ENCODE data around the gene PMS2. TPM values are rescaled to one million over a fixed set of nuclear protein-coding genes. Genes with fewer than 3 reads are reported as not detected.

Gene PMS2
- total RNA-seq, 1 experiment from 2014 or later: 22.6 TPM

DNA sequence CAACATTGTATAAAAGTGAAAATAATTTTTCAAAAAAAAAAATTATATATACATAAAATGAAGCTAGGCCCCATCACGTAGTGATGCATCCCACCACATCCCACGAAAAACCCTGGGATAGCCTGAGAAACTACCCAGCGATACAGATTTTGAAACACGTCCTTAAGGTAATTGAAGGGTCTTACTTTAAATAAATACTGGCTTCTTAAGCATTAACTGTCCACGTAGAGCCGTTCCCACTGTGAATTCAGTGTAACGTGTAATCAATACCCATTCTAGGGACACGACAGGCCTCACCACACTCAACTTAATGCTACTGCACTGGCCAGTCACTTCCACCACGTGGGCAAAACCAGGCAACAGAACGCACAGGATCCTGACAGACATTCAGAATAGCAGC is 26.3 kb upstream of the PMS2 start:
- peaks cover 9% of the 10 kb centered on the region for H3K36me3 ChIP-seq (ENCODE audit: control insufficient read depth, insufficient read depth, low read length)

DNA sequence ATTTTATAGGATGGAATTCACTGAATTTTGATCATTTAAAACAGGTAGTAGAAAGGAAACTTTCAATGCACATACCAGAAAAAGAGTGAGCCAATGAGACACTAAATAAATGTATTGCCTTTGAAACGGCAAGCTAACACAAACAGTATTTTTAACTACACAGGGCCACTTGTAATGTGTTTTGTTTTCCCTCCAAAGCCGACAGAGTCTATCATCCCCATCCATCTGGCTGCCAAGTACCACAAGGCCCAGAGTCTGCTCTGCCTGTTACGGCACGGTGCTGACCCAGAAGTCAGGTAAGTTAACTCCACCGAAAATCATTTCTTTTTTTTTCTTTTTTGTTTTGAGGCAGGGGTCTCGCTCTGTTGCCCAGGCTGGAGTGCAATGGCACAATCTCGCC is 23.8 kb upstream of the PMS2 start:
- Mint-ChIP-seq H3K27me3 (ENCODE audit: insufficient read depth, unreplicated experiment) (no peaks in the 10 kb centered on the region), H3K4me3 (ENCODE audit: unreplicated experiment) (no peak overlapping the region), H3K36me3 (ENCODE audit: insufficient read depth, unreplicated experiment) (peaks cover 93% of the 10 kb centered on the region), H3K9me3 (ENCODE audit: unreplicated experiment) (no peaks in the 10 kb centered on the region), H3K4me1 (ENCODE audit: low read depth, unreplicated experiment) (no peaks in the 10 kb centered on the region), H3K27ac (ENCODE audit: unreplicated experiment) (no peak overlapping the region)
- peaks cover 6% of the 10 kb centered on the region for H3K36me3 ChIP-seq (ENCODE audit: control insufficient read depth, insufficient read depth, low read length)
- no peaks in the 10 kb centered on the region for H3K9me3 ChIP-seq
- CTCF ChIA-PET: no interaction called here
- no peak overlapping the region for H3K4me3 ChIP-seq (ENCODE audit: low read depth, low read length)
- intact Hi-C loops (cut with micrococcal nuclease; ENCODE audit: unreplicated experiment): no loop called here
- no peaks in the 10 kb centered on the region for H3K27me3 ChIP-seq (replicated peaks; ENCODE audit: control insufficient read depth, insufficient read depth, low read length)
- no peaks in the 10 kb centered on the region for H3K4me1 ChIP-seq
- TF ChIP-seq, protein P1, sequence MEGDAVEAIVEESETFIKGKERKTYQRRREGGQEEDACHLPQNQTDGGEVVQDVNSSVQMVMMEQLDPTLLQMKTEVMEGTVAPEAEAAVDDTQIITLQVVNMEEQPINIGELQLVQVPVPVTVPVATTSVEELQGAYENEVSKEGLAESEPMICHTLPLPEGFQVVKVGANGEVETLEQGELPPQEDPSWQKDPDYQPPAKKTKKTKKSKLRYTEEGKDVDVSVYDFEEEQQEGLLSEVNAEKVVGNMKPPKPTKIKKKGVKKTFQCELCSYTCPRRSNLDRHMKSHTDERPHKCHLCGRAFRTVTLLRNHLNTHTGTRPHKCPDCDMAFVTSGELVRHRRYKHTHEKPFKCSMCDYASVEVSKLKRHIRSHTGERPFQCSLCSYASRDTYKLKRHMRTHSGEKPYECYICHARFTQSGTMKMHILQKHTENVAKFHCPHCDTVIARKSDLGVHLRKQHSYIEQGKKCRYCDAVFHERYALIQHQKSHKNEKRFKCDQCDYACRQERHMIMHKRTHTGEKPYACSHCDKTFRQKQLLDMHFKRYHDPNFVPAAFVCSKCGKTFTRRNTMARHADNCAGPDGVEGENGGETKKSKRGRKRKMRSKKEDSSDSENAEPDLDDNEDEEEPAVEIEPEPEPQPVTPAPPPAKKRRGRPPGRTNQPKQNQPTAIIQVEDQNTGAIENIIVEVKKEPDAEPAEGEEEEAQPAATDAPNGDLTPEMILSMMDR (IDR thresholded peaks at IDR 0.05; ENCODE audit: insufficient read depth in 1 of 2, low read depth in 1 of 2, low read length in 1 of 2, severe bottlenecking in 1 of 2, unreplicated experiment in 1 of 2): no peak
- DNase-seq: no peak
- POLR2A ChIA-PET: no interaction called here
- BruUV-seq (replicated peaks): no TSS peak

More for the DNA sequence above, 26.3 kb upstream of the PMS2 start:
- no peaks in the 10 kb centered on the region for H3K27me3 ChIP-seq (replicated peaks; ENCODE audit: control insufficient read depth, insufficient read depth, low read length)
- Mint-ChIP-seq H3K4me3 (ENCODE audit: unreplicated experiment) (no peak overlapping the region), H3K27me3 (ENCODE audit: insufficient read depth, unreplicated experiment) (no peaks in the 10 kb centered on the region), H3K36me3 (ENCODE audit: insufficient read depth, unreplicated experiment) (peaks cover 91% of the 10 kb centered on the region), H3K9me3 (ENCODE audit: unreplicated experiment) (no peaks in the 10 kb centered on the region), H3K27ac (ENCODE audit: unreplicated experiment) (no peak overlapping the region), H3K4me1 (ENCODE audit: low read depth, unreplicated experiment) (no peaks in the 10 kb centered on the region)
- ChIA-PET CTCF (no interaction called here), POLR2A (no interaction called here)
- no peaks in the 10 kb centered on the region for H3K9me3 ChIP-seq
- intact Hi-C loops (cut with micrococcal nuclease; ENCODE audit: unreplicated experiment): no loop called here
- DNase-seq: no peak
- no peaks in the 10 kb centered on the region for H3K4me1 ChIP-seq
- TF ChIP-seq, protein P1 (IDR thresholded peaks at IDR 0.05; ENCODE audit: insufficient read depth in 1 of 2, low read depth in 1 of 2, low read length in 1 of 2, severe bottlenecking in 1 of 2, unreplicated experiment in 1 of 2): no peak
- BruUV-seq (replicated peaks): no TSS peak
- no peak overlapping the region for H3K4me3 ChIP-seq (ENCODE audit: low read depth, low read length)

DNA sequence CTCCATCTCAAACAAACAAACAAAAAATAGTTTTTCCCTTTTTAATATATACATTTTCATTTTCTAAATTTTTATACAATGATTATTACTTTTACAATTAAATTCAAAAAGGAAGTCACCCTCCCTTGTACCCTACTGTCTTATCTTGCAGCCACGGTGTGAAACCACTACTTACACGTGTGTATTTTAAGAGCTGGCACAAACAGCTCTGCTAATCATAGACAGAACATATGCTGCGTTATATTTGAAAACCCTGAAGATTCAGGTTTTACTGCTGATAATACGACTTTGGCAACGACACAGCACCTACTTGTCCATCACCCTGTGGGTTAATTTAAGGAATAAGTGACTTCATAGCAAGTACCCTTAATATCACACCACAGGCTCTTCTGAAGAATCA is 23.3 kb upstream of the PMS2 start:
- Mint-ChIP-seq H3K4me1 (ENCODE audit: low read depth, unreplicated experiment) (no peaks in the 10 kb centered on the region), H3K36me3 (ENCODE audit: insufficient read depth, unreplicated experiment) (peaks cover 93% of the 10 kb centered on the region), H3K4me3 (ENCODE audit: unreplicated experiment) (no peak overlapping the region), H3K27ac (ENCODE audit: unreplicated experiment) (no peak overlapping the region), H3K27me3 (ENCODE audit: insufficient read depth, unreplicated experiment) (no peaks in the 10 kb centered on the region), H3K9me3 (ENCODE audit: unreplicated experiment) (no peaks in the 10 kb centered on the region)
- Histone ChIP-seq H3K4me3 (ENCODE audit: low read depth, low read length) (no peak overlapping the region), H3K36me3 (ENCODE audit: control insufficient read depth, insufficient read depth, low read length) (peaks cover 5% of the 10 kb centered on the region), H3K4me1 (no peaks in the 10 kb centered on the region), H3K27me3 (replicated peaks; ENCODE audit: control insufficient read depth, insufficient read depth, low read length) (no peaks in the 10 kb centered on the region), H3K9me3 (no peaks in the 10 kb centered on the region)
- DNase-seq: no peak
- CTCF ChIA-PET: no interaction called here
- TF ChIP-seq, protein P1 (IDR thresholded peaks at IDR 0.05; ENCODE audit: insufficient read depth in 1 of 2, low read depth in 1 of 2, low read length in 1 of 2, severe bottlenecking in 1 of 2, unreplicated experiment in 1 of 2): no peak
- no TSS peak for BruUV-seq (replicated peaks)
- POLR2A ChIA-PET: no interaction called here
- intact Hi-C loops (cut with micrococcal nuclease; ENCODE audit: unreplicated experiment): no loop called here
